ENCODE data around the gene PHF21A. TPM values are rescaled to one million over a fixed set of nuclear protein-coding genes. Genes with fewer than 3 reads are reported as not detected.

The PHF21A gene
- total and polyA plus RNA-seq, 4 donors = 3.6 to 8.5 (median 6.2) TPM

GRCh38 chr11:45929486-45930030 is 191.7 kb downstream of the PHF21A start (continued):
- TF ChIP-seq HNF4A (conservative IDR thresholded peaks at IDR 0.05) (no peak), HNF4G (IDR thresholded peaks at IDR 0.05) (no peak), RAD21 (IDR thresholded peaks at IDR 0.05) (no peak), FOXA1 (IDR thresholded peaks at IDR 0.05) (no peak), FOXA2 (IDR thresholded peaks at IDR 0.05) (no peak), JUND (IDR thresholded peaks at IDR 0.05) (no peak)

- no peak overlapping the region for H3K9ac ChIP-seq (ENCODE audit: low read depth in 1 of 2, low read length in 2 of 2)
- H3K9me3 ChIP-seq (ENCODE audit: control insufficient read depth in 4 of 4, low read length in 3 of 4) = no peaks in the 10 kb centered on the region
- H3K27me3 ChIP-seq (ENCODE audit: control insufficient read depth in 4 of 4, insufficient read depth in 4 of 4, low read length in 3 of 4) = no peaks in the 10 kb centered on the region
- H3K4me1 ChIP-seq (ENCODE audit: control insufficient read depth in 4 of 4, insufficient read depth in 4 of 4, low read length in 3 of 4) = peaks cover under 1 to 8% (median 7%) of the 10 kb centered on the region in 4 donors
- TF ChIP-seq ZBTB33 (IDR thresholded peaks at IDR 0.05) (no peak), CTCF (IDR thresholded peaks at IDR 0.05; ENCODE audit: low read depth, low read length, missing input control) (no peak), SP1 (IDR thresholded peaks at IDR 0.05) (no peak), RAD21 (IDR thresholded peaks at IDR 0.05) (no peak), RXRA (IDR thresholded peaks at IDR 0.05) (no peak), GABPA (IDR thresholded peaks at IDR 0.05 in 1 of 2, conservative IDR thresholded peaks at IDR 0.05 in 1 of 2) (no peak), HNF4G (IDR thresholded peaks at IDR 0.05) (no peak), TAF1 (conservative IDR thresholded peaks at IDR 0.05) (no peak), REST (IDR thresholded peaks at IDR 0.05) (no peak), MAX (IDR thresholded peaks at IDR 0.05) (no peak), NR2F2 (IDR thresholded peaks at IDR 0.05) (no peak), FOXA1 (IDR thresholded peaks at IDR 0.05) (no peak), EGR1 (IDR thresholded peaks at IDR 0.05; ENCODE audit: low read depth in 2 of 2) (no peak), JUND (IDR thresholded peaks at IDR 0.05) (no peak), YY1 (IDR thresholded peaks at IDR 0.05) (no peak), HNF4A (conservative IDR thresholded peaks at IDR 0.05) (no peak), ATF3 (IDR thresholded peaks at IDR 0.05) (no peak), FOXA2 (IDR thresholded peaks at IDR 0.05) (no peak)
- peaks cover 0 to 1% (median 0%) of the 10 kb centered on the region in 4 donors for H3K36me3 ChIP-seq (ENCODE audit: control insufficient read depth in 4 of 4, insufficient read depth in 3 of 4, low read depth in 1 of 4, low read length in 3 of 4)
- no peak overlapping the region for H3K27ac ChIP-seq (ENCODE audit: low read depth in 1 of 2, low read length in 2 of 2)
- DNase-seq (ENCODE audit: low spot score) = no peak
- 89% methylated on average over 13 of the region's 13 CpGs for WGBS
- H3K4me3 ChIP-seq (ENCODE audit: low read depth in 1 of 3, low read length in 3 of 3) = no peak overlapping the region
Measured at GRCh38 chr11:45928535-45929215, 192.6 kb downstream of the PHF21A start.
